CD4-positive, alpha-beta T cell treated with Interleukin-15 for 1 hour (primary cell): Measurements from ENCODE around the gene WDR37.
"Not testable (repeated sequence)": the region's sequence is repeated elsewhere in the genome, so short reads cannot be mapped to it uniquely, and the experiment has no call there.

Experiments
- DNase-seq: peaks from one replicate; pipeline ENCODE4 v3.0.0-alpha.2; 2020

WDR37 gene

DNA sequence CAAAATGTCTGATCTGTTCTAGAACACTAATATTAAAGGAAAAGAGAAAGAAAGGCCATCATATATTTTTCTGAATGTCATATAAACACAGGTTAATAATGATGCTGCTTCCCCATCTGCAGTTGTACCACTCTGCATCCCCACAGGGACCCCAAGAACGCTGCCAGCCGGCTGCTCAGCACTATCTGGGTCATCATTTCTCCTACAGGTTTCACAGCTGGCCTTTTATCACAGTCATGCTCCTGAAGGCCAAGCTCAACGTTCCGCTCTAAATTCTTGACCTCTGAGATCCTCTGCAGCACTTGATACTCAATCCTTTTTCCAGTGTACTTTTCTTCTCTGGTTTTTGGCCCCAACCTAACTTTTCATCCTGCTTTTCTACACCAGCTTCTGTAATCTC lies 12.0 kb upstream of the WDR37 start:
- no peak for DNase-seq

GRCh38 chr10:1044964-1045363 lies 11.2 kb upstream of the WDR37 start:
- no peak for DNase-seq

DNA sequence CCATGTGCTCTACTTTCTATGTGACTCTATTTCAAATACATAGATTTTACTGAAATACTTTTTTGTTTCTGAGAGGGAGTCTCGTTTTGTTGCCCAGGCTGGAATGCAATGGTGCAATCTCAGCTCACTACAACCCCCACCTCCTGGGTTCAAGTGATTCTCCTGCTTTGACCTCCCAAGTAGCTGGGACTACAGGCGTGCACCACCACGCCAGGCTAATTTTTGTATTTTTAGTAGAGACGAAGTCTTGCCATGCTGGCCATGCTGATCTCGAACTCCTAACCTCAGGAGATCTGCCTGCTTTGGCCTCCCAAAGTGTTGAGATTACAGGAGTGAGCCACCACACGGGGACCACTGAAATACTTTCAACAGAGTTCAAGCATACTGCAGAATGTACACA lies 10.8 kb upstream of the WDR37 start:
- no peak for DNase-seq

DNA sequence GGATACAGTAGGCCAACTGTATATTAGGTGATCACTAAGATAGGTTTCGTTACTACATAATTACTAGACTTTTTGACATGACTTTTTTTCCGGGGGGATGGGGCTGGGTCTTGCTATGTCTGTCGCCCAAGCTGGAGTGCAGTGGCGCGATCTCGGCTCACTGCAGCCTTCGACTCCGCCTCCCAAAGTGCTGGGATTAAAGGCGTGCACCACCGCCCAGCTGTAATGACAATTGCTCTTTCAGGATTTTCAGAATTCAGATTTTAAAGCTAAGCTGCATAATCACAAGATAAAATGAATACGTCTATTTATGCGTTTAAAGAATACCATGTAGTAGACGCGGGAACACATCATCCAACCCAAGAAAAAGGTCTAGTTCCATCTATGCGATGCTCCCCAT lies 8.2 kb upstream of the WDR37 start:
- no peak for DNase-seq

DNA sequence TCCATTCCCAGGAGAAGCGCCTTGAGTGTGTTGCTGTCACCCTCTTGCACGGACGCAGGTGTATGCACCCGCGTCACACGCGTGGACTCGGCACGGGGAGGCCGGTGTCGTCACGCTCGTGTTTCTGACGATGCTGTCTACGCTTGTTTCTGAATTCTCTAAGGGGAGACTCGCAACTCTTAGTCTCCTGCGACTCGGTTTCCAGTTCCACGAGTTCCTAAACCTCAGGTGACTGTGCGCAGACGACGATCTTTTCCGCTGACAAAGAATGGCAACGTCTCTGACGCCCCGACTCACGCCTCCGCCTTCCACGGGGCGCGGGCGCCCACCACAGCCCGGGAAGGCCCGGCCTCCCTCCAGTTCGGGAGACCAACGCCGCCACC lies 7.8 kb upstream of the WDR37 start:
- DNase-seq: peak; percentile 79

- DNase-seq: peak; percentile 98
Observed at GRCh38 chr10:1048732-1049424, 7.3 kb upstream of the WDR37 start, which contains the start of gene IDI1. Gene IDI1 (minus strand): TSS chr10:1049119. CDS start chr10:1049003, 116 bp downstream.

GRCh38 chr10:1049425-1049958 lies 6.7 kb upstream of the WDR37 start:
- no peak for DNase-seq

GRCh38 chr10:1050145-1050544 lies 6.0 kb upstream of the WDR37 start:
- no peak for DNase-seq

GRCh38 chr10:1050554-1050953 lies 5.6 kb upstream of the WDR37 start:
- DNase-seq: peak; percentile 58

DNA sequence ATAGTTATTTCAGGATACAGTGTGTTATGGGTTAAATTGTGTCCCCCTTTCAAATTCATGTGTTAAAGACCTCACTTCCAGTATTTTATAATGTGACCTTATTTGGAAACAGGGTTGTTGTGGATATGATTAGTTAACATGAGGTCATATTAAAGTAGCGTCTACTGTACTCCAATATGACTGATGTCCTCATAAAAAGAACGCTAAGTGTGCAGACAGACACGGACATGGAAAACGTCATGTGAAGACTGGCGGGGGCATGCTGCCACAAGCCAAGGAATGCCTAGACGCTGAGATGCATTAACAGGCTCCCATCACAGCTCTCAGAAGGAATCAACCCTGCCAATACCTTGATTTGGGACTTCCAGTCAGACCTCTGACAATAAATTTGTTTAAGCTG lies 1.5 kb upstream of the WDR37 start:
- no peak for DNase-seq

DNA sequence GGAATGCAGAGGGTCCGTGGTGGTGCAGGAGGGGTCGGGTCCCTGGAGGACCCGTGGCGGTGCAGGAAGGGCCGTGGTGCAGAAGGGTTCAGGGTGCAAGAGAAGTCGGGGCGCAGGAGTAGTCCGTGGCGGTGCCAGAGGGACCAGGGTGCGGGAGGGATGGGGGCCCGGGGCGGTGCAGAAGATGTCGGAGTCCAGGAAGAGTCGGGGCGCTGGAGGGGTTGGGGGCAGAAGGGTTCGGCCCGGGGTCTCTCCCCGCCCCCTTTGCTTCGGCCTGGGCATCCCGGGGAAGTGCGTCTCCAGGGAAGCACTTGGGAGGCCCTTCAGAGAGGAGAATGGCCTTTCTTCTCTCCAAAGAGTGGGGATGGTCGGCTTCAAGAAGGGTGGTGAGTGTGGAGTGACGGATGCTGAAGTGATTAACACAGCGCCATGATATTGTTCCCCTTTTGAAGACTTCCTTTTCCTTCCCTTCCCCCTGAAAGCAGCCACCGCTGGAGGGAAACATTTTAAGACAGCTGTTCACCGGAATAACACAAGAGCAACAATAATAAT lies 997 bp downstream of the WDR37 start:
- DNase-seq: no peak

- DNase-seq: no peak
Observed at GRCh38 chr10:1058017-1058416, 1.8 kb downstream of the WDR37 start.

- no peak for DNase-seq
Observed at GRCh38 chr10:1059902-1060301, 3.7 kb downstream of the WDR37 start.

- DNase-seq: no peak
Observed at GRCh38 chr10:1061930-1062774, 6.0 kb downstream of the WDR37 start.

- DNase-seq: peak; percentile 27
Observed at GRCh38 chr10:1063232-1063865, 7.2 kb downstream of the WDR37 start.

DNA sequence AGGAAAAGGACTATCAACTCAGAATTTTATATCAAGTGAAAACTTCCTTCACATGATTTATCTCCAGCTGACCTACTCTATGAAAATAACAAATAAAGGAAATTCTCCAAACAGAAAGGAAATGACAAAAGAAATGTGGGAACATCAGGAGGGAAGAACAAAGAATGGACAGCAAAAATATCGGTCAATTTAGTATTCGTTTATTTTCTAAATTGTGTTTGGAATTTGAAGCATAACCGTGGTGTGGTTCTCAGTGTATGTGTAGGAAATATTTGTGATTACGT lies 8.7 kb downstream of the WDR37 start:
- no peak for DNase-seq

DNA sequence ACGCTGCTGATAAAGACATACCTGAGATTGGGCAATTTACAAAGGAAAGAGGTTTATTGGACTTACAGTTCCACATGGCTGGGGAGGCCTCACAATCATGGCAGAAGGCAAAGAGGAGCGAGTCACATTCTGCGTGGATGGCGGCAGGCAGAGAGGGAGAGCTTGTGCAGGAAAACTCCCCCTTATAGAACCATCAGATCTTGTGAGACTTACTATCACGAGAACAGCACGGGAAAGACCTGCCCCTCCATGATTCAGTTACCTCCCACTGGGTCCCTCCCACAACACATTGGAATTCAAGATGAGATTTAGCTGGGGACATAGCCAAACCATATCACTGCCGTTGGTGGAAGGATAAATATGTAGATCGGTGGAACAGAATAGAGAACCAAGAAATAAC lies 10.5 kb downstream of the WDR37 start:
- DNase-seq: not testable (repeated sequence)

DNA sequence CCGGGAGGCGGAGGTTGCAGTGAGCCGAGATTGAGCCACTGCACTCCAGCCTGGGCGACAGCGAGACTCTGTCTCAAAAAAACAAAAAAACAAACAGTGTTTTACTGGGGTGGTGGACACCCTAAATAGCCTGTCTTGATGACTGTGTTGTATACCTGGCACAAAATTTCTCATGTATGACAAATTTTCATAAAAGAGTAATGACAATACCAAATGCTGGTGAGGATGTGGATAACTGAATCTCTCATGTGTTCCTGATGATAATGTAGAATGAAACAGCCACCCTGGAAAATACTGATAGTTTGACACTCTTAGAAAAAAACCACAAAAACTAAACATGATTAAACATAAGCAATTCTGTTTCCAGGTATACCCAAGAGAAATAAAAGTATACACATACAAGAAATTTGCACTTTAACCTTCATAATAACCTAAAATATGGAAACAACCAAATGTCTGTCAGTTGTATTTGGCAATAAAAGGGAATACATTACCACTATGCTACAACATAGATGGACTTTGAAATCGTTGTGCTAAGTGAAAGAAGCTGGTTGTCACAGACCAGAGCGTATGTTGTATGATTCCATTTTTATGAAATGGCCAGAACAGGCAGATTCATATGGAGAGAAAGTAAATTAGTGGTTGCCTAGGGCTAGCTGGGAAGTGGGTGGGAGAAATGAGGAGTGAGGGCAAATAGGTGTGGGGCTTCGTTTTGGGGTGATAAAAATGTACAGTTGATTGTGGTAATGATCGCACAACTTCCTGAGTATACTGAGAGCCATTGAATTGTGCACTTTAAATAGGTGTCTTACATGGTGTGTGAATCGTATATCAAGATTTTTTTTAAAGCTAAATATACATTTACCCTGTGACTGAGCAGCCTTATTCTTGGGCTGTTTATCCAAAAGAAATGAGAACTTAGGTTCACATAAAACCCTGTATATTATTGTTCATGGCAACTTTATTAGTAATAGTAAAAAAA lies 12.5 kb downstream of the WDR37 start:
- no peak for DNase-seq

DNA sequence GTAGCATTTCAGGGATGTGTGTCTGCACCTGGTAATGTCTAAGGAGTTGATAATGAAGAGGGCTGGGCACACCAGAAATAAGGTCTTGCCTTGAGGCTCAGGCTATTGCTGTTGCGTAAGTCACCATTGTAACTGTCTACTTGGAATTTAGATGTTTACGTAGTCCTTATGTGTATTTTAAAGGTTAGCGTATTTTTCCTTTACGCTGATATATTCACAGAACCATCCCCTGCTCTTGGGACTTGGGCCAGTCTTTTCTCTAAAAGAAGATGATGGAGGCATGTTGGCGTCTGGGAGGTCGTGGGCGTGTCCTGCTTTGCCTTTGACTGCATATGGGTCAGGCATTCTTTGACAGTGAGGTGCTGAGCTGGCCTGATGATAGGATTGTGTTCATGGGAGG lies 14.7 kb downstream of the WDR37 start:
- DNase-seq: no peak

DNA sequence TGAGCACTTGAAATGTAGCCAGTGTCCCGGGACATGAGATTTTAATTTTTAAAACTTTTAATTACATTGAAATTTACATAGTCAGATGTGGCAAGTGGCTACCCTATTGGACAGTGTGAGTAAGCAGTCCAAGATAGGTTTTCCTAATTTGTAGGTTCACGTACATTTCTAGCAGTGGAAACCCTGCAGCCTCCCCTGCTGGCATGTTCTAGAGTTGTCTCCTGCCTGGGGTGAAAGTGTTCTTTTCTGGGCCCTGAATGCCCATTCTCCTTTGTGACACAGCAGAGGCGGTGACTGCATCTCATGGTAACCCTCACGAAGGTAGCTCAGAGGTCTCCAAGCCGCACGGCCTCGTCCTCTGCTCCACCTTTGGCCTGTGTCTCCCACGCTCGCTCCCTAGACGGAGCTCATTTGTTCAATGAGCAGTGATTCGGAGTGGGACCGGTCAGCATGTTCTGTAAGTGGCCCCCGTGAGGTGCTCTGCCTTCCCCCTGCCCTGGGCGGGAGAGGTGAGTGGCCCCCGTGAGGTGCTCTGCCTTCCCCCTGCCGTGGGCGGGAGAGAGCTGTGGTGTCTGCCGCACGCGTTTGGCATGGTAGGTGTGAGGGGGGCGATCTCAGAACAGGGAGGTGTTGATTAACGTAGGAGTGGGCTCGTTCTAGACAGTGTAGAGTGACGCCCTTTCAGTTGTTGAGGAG lies 18.0 kb downstream of the WDR37 start:
- DNase-seq: no peak

DNA sequence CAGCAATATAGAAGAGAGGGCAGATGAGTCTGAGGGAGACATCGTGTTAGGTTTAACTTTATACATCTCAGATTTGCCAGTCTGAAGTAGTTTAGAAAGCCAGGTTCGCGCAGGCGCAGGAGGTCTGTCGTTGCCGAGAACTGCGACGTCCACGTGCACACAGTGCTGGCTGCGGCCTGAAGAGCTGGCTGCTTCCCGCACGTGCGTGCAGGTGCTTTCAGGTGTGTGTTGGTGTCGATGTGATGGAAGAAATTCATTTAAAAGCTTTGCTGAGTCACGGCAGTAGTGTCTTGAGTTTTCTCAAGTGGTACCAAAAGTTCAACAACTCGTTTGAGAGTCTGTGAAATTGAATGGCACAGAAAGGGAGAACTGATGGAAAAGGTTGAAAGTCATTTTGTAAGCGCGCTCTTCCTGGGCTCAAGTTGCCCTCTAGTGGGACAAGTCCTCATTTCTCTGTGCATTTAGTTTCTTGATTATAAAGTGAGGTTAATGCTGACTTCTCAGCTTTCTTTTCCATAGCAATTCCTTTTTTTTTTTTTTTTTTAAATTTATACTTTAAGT lies 18.6 kb downstream of the WDR37 start:
- DNase-seq: no peak
